H1 (cell line): ENCODE results near the gene CMTM2. TPM values are rescaled to one million over a fixed set of nuclear protein-coding genes. Genes with fewer than 3 reads are reported as not detected.

Experiments
- CTCF ChIA-PET: fragments of 300-600 bp; sonication (Branson Sonifier 250); formaldehyde crosslinking; loops from one replicate; lab custom pipeline; 2021; ENCODE audit not compliant: partially characterized antibody; lab: Charles Lee
- POLR2A ChIA-PET: fragments of 300-600 bp; sonication (Branson Sonifier 250); formaldehyde crosslinking; loops from one replicate; lab custom pipeline; 2021; ENCODE audit warnings: inconsistent platforms; ENCODE audit not compliant: partially characterized antibody; lab: Charles Lee
- DNase-seq, 2 experiments: peaks; one replicate each; pipeline versions ENCODE4 v3.0.0 to v3.0.0-alpha.2; 2010 to 2022; ENCODE audit warnings: low spot score in 2 of 2, low read depth in 1 of 2, mixed read lengths in 1 of 2
- FAIRE-seq: peaks from 2 replicates; lab custom pipeline; 2011; peaks lifted over from hg19 to GRCh38; lab: Jason Lieb, UNC
- H2AFZ ChIP-seq: 2 replicates; pipeline ENCODE4 v1.8.1; 2012; ENCODE audit warnings: low read length, inconsistent platforms
- H2AK5ac ChIP-seq: 2 replicates; pipeline ENCODE4 v1.6.1; 2013; ENCODE audit warnings: low read depth, low read length
- H2BK120ac ChIP-seq: replicated peaks from 2 replicates; pipeline ENCODE3; 2013; ENCODE audit warnings: low read depth, low read length, inconsistent platforms
- H2BK12ac ChIP-seq: 2 replicates; pipeline ENCODE4 v1.6.1; 2013; ENCODE audit warnings: low read depth, low read length
- H2BK15ac ChIP-seq: 2 replicates; pipeline ENCODE4 v1.6.1; 2013; ENCODE audit warnings: low read length
- H2BK20ac ChIP-seq: 2 replicates; pipeline ENCODE4 v1.6.1; 2013; ENCODE audit warnings: low read length
- H2BK5ac ChIP-seq: 2 replicates; pipeline ENCODE4 v1.6.1; 2013; ENCODE audit warnings: low read depth, low read length
- H3K14ac ChIP-seq: 2 replicates; pipeline ENCODE4 v1.6.1; 2013; ENCODE audit warnings: inconsistent platforms; ENCODE audit not compliant: insufficient read length
- H3K18ac ChIP-seq: 2 replicates; pipeline ENCODE4 v1.6.1; 2013; ENCODE audit warnings: low read length; ENCODE audit errors: extremely low read depth
- H3K23ac ChIP-seq: 2 replicates; pipeline ENCODE4 v1.6.1; 2013; ENCODE audit warnings: inconsistent platforms; ENCODE audit not compliant: insufficient read length
- H3K23me2 ChIP-seq: 2 replicates; pipeline ENCODE4 v1.6.1; 2013; ENCODE audit warnings: low read depth, low read length
- H3K27ac ChIP-seq: 2 replicates; pipeline ENCODE4 v1.6.1; 2011; ENCODE audit warnings: low read depth, low read length, inconsistent platforms
- H3K27me3 ChIP-seq, 4 experiments: replicated peaks in 1 of 4; 1 replicate in 1 of 4; 2 replicates in 3 of 4; pipeline versions ENCODE4 v1.6.1 to v1.8.1; 2011 to 2013; ENCODE audit warnings: low read length in 3 of 4, mild to moderate bottlenecking in 3 of 4, inconsistent platforms in 2 of 4, mixed read lengths in 2 of 4, moderate library complexity in 1 of 4; ENCODE audit not compliant: control insufficient read depth in 3 of 4, insufficient read depth in 3 of 4; ENCODE audit errors: extremely low read depth in 1 of 4
- H3K36me3 ChIP-seq, 4 experiments: 2 replicates each; pipeline versions ENCODE4 v1.6.1 to v1.8.1; 2011 to 2013; ENCODE audit warnings: mild to moderate bottlenecking in 4 of 4, low read length in 3 of 4, moderate library complexity in 2 of 4, control low read depth in 1 of 4, inconsistent platforms in 1 of 4; ENCODE audit not compliant: insufficient read depth in 4 of 4, control insufficient read depth in 2 of 4
- H3K4ac ChIP-seq: replicated peaks from 2 replicates; pipeline ENCODE3; 2013; ENCODE audit warnings: low read length, low read depth, mixed read lengths, inconsistent platforms; ENCODE audit not compliant: insufficient read length
- H3K4me1 ChIP-seq, 4 experiments: replicated peaks in 1 of 4; 1 replicate in 1 of 4; 2 replicates in 3 of 4; pipeline versions ENCODE4 v1.6.1 to v1.8.1; 2011 to 2013; ENCODE audit warnings: low read length in 3 of 4, inconsistent platforms in 2 of 4, mixed read lengths in 1 of 4; ENCODE audit not compliant: insufficient read depth in 4 of 4, control insufficient read depth in 3 of 4
- H3K4me2 ChIP-seq, 2 experiments: 2 replicates each; pipeline versions ENCODE4 v1.6.1 to v1.8.1; 2011 to 2013; ENCODE audit warnings: low read depth in 2 of 2, low read length in 2 of 2, control low read depth in 1 of 2, inconsistent platforms in 1 of 2, mild to moderate bottlenecking in 1 of 2; ENCODE audit not compliant: insufficient read depth in 1 of 2
- H3K4me3 ChIP-seq, 4 experiments: fragments of 200-600, 300-600 bp in 1 of 4; sonication (generic), shearing (Covaris generic), sonication (Bioruptor Twin) in 1 of 4; 2 replicates each; pipeline versions ENCODE4 v1.5.1 to v1.8.1; 2011 to 2016; ENCODE audit warnings: low read length in 4 of 4, low read depth in 3 of 4, control low read depth in 2 of 4, inconsistent platforms in 2 of 4, mild to moderate bottlenecking in 2 of 4, mixed read lengths in 1 of 4, moderate library complexity in 1 of 4; ENCODE audit not compliant: insufficient read depth in 2 of 4; ENCODE audit errors: extremely low read depth in 1 of 4
- H3K56ac ChIP-seq: replicated peaks from 2 replicates; pipeline ENCODE3; 2013; ENCODE audit warnings: low read depth, mild to moderate bottlenecking, mixed read lengths, low read length, inconsistent platforms; ENCODE audit not compliant: insufficient read length
- H3K79me1 ChIP-seq: 2 replicates; pipeline ENCODE4 v1.6.1; 2013; ENCODE audit warnings: low read depth, low read length, control low read depth
- H3K79me2 ChIP-seq, 2 experiments: 2 replicates each; pipeline versions ENCODE4 v1.6.1 to v1.8.1; 2012 to 2013; ENCODE audit warnings: low read length in 2 of 2, mild to moderate bottlenecking in 2 of 2, inconsistent platforms in 1 of 2; ENCODE audit not compliant: insufficient read depth in 2 of 2, control insufficient read depth in 1 of 2
- H3K9ac ChIP-seq, 4 experiments: replicated peaks in 1 of 4; 1 replicate in 1 of 4; 2 replicates in 3 of 4; pipeline versions ENCODE4 v1.6.1 to v1.8.1; 2011 to 2013; ENCODE audit warnings: low read depth in 3 of 4, low read length in 3 of 4, control low read depth in 2 of 4, mild to moderate bottlenecking in 2 of 4, moderate library complexity in 2 of 4, inconsistent platforms in 1 of 4; ENCODE audit errors: extremely low read depth in 1 of 4
- H3K9me3 ChIP-seq, 2 experiments: 2 replicates each; pipeline versions ENCODE4 v1.6.1 to v1.8.1; 2012 to 2013; ENCODE audit warnings: mild to moderate bottlenecking in 2 of 2, moderate library complexity in 2 of 2, control low read depth in 1 of 2, inconsistent platforms in 1 of 2, low read depth in 1 of 2, low read length in 1 of 2, mixed read lengths in 1 of 2; ENCODE audit not compliant: insufficient read depth in 2 of 2
- H4K20me1 ChIP-seq, 2 experiments: replicated peaks in 1 of 2; 2 replicates each; pipeline versions ENCODE3 to v1.8.1; 2011 to 2013; ENCODE audit warnings: inconsistent platforms in 2 of 2, low read length in 2 of 2, mild to moderate bottlenecking in 1 of 2; ENCODE audit not compliant: insufficient read depth in 2 of 2, control insufficient read depth in 1 of 2
- H4K5ac ChIP-seq: 2 replicates; pipeline ENCODE4 v1.6.1; 2013; ENCODE audit warnings: low read length, low read depth, mixed read lengths, inconsistent platforms; ENCODE audit not compliant: insufficient read length
- H4K8ac ChIP-seq: 2 replicates; pipeline ENCODE4 v1.8.0; 2013; ENCODE audit warnings: mild to moderate bottlenecking, moderate library complexity, low read length, inconsistent platforms; ENCODE audit not compliant: insufficient read depth; ENCODE audit errors: extremely low read depth
- H4K91ac ChIP-seq: replicated peaks from 2 replicates; pipeline ENCODE3; 2013; ENCODE audit warnings: low read length, mixed read lengths, inconsistent platforms; ENCODE audit not compliant: insufficient read length
- BACH1 ChIP-seq: IDR thresholded peaks from 2 replicates; pipeline ENCODE4 v1.6.1; 2012; ENCODE audit warnings: low read length, improper control_type of control experiment
- CBX5 ChIP-seq: fragments of 300-800, 300-1000 bp; sonication (generic); IDR thresholded peaks from 2 replicates; pipeline ENCODE4 v1.7.1; 2016; ENCODE audit warnings: antibody characterized with exemption, low read length, low read depth
- CEBPB ChIP-seq: IDR thresholded peaks from 2 replicates; pipeline ENCODE4 v1.6.1; 2012; ENCODE audit warnings: low read depth, low read length
- CREB1 ChIP-seq: IDR thresholded peaks from 2 replicates; pipeline ENCODE4 v1.6.1; 2012; ENCODE audit warnings: inconsistent platforms
- KDM4A ChIP-seq: IDR thresholded peaks from one replicate; pipeline ENCODE4 v1.7.1; 2012; ENCODE audit warnings: low read depth, mild to moderate bottlenecking, moderate library complexity, low read length, inconsistent platforms; ENCODE audit not compliant: severe bottlenecking
- POU5F1 ChIP-seq: IDR thresholded peaks from 2 replicates; pipeline ENCODE4 v1.6.1; 2011; ENCODE audit warnings: low read depth, mild to moderate bottlenecking, low read length, moderate library complexity
- RAD21 ChIP-seq, 2 experiments: IDR thresholded peaks in 1 of 2; conservative IDR thresholded peaks in 1 of 2; 2 replicates each; pipeline ENCODE4 v1.6.1; 2011; ENCODE audit warnings: low read depth in 2 of 2, low read length in 2 of 2, improper control_type of control experiment in 1 of 2, inconsistent platforms in 1 of 2, mild to moderate bottlenecking in 1 of 2, moderate library complexity in 1 of 2
- SAP30 ChIP-seq: fragments of 300-600 bp; sonication (generic); IDR thresholded peaks from 2 replicates; pipeline ENCODE4 v1.7.1; 2012; ENCODE audit warnings: low read length, moderate library complexity, mild to moderate bottlenecking, inconsistent platforms; ENCODE audit not compliant: insufficient read depth, insufficient replicate concordance
- SIX5 ChIP-seq: IDR thresholded peaks from 2 replicates; pipeline ENCODE4 v1.6.1; 2011; ENCODE audit warnings: mild to moderate bottlenecking, low read depth, low read length
- SP1 ChIP-seq: IDR thresholded peaks from 2 replicates; pipeline ENCODE4 v1.6.1; 2011; ENCODE audit warnings: low read depth, low read length
- SP4 ChIP-seq: IDR thresholded peaks from 2 replicates; pipeline ENCODE4 v1.6.1; 2012; ENCODE audit warnings: low read length, inconsistent platforms
- SUZ12 ChIP-seq: fragments of 200-600 bp; sonication (generic); IDR thresholded peaks from 2 replicates; pipeline ENCODE4 v1.6.1; 2012; ENCODE audit warnings: mild to moderate bottlenecking, inconsistent platforms, low read length, moderate library complexity, mixed read lengths
- TAF7 ChIP-seq: optimal IDR thresholded peaks from 2 replicates; pipeline ENCODE3; 2011; ENCODE audit warnings: low read depth, mild to moderate bottlenecking, inconsistent platforms, low read length, moderate library complexity, borderline replicate concordance
- TCF12 ChIP-seq: IDR thresholded peaks from 2 replicates; pipeline ENCODE4 v1.6.1; 2011; ENCODE audit warnings: low read depth, mild to moderate bottlenecking, low read length
- TEAD4 ChIP-seq: IDR thresholded peaks from 2 replicates; pipeline ENCODE4 v1.6.1; 2012; ENCODE audit warnings: low read depth, low read length, inconsistent platforms, mixed read lengths
- WGBS, 2 experiments: shearing (Covaris generic) in 1 of 2; methylation state at CpG; one replicate each; pipeline versions ENCODE4 v1.1.6 to v1.1.7; 2013 to 2015; ENCODE audit warnings: low lambda C conversion rate in 2 of 2, mixed read lengths in 2 of 2, inconsistent platforms in 1 of 2, low coverage in 1 of 2, missing lambda C conversion rate in 1 of 2; ENCODE audit not compliant: insufficient replicate concordance in 2 of 2, insufficient coverage in 1 of 2, insufficient read length in 1 of 2; ENCODE audit errors: extremely low coverage in 1 of 2, missing lambda C conversion rate in 1 of 2; 5-methylcytosine and 5-hydroxymethylcytosine counted together
- polyA plus RNA-seq, 7 experiments: library from polyadenylated mRNA; depleted of rRNA in 3 of 7; stranded (reverse) in 5 of 7; unstranded in 2 of 7; fragments of >200 nt in 5 of 7; fragments of 200-250 nt in 2 of 7; gene quantifications; 1 replicate in 5 of 7; 2 replicates in 1 of 7; 4 replicates in 1 of 7; pipeline versions ENCODE4 v1.2.1 to v1.2.3, GENCODE V29; 2011 to 2013; ENCODE audit warnings: missing spikeins in 2 of 7, mixed read lengths in 2 of 7
- total RNA-seq: library from RNA; stranded (reverse); fragmentation: NEBNext Ultra II Directional; extraction: Animal tissue kit (Norgen Biotek cat#: 25700); gene quantifications from 2 replicates; pipeline ENCODE4 v1.2.1, GENCODE V29; 2021

CMTM2 gene
- total and polyA plus RNA-seq, 2 of the 8 experiments (the other 6 are each of a cell fraction or from before 2014, with no cell fraction given): not detected

- Histone ChIP-seq H4K5ac (no peak overlapping the region), H3K4me1 (no peaks in the 10 kb centered on the region), H3K14ac (no peak overlapping the region), H3K27ac (no peak overlapping the region), H2AFZ (no peak overlapping the region), H3K23me2 (peaks cover 2% of the 10 kb centered on the region; the same call in 1 of the 2 replicates), H3K23ac (no peak overlapping the region), H2BK15ac (no peak overlapping the region), H4K91ac (no peak overlapping the region), H4K20me1 (no peaks in the 10 kb centered on the region), H2BK120ac (no peak overlapping the region), H2BK5ac (no peak overlapping the region), H3K36me3 (no peaks in the 10 kb centered on the region), H3K4me2 (no peak overlapping the region), H2BK20ac (no peak overlapping the region), H3K9me3 (no peaks in the 10 kb centered on the region), H3K27me3 (no peaks in the 10 kb centered on the region), H3K4me3 (no peak overlapping the region), H3K4ac (no peak overlapping the region), H4K8ac (no peak overlapping the region), H3K79me2 (no peaks in the 10 kb centered on the region), H3K56ac (no peak overlapping the region), H2BK12ac (no peak overlapping the region), H3K9ac (no peak overlapping the region), H2AK5ac (no peak overlapping the region), H3K79me1 (no peaks in the 10 kb centered on the region), H3K18ac (no peak overlapping the region)
- WGBS, 2 experiments: 85% methylated on average over 3 of the region's 3 CpGs; no CpG with 5 or more reads in 1 of the 2 experiments
- FAIRE-seq: no peak
- ChIA-PET CTCF (interaction anchor here (1.3 to 2.2 kb wide), 3 partner anchors 9 to 191 kb away, joined by 4 to 12 read pairs (median 4); no protein-coding TSS in a partner anchor), POLR2A (interaction anchor here (1.2 kb wide), 1 partner anchor 10 kb away, joined by 4 read pairs; no protein-coding TSS in a partner anchor)
- no peak for DNase-seq
- no peak for TF ChIP-seq KDM4A
- no peak for TF ChIP-seq SIX5
- TF ChIP-seq SP4: no peak
- no peak for TF ChIP-seq RAD21 (IDR thresholded peaks at IDR 0.05 in 1 of 2, conservative IDR thresholded peaks at IDR 0.05 in 1 of 2; ENCODE audit: low read depth in 2 of 2, low read length in 2 of 2)
- no peak for TF ChIP-seq CBX5
- no peak for TF ChIP-seq TCF12
- TF ChIP-seq SAP30: no peak
- no peak for TF ChIP-seq POU5F1
- TF ChIP-seq CEBPB: no peak
- TF ChIP-seq CREB1: no peak
- TF ChIP-seq SP1: no peak
- no peak for TF ChIP-seq SUZ12
- TF ChIP-seq BACH1: no peak
- no peak for TF ChIP-seq TAF7
- no peak for TF ChIP-seq TEAD4
Observed at GRCh38 chr16:66598111-66598510, 18.8 kb downstream of the CMTM2 start.
